Right hindlimb (tissue), 1 donor: ENCODE measurements around the gene ZCCHC2.

ENCODE experiments used
- DNase-seq: peaks from one replicate; pipeline ENCODE4 v3.0.0-alpha.2; 2018

The ZCCHC2 gene

DNA sequence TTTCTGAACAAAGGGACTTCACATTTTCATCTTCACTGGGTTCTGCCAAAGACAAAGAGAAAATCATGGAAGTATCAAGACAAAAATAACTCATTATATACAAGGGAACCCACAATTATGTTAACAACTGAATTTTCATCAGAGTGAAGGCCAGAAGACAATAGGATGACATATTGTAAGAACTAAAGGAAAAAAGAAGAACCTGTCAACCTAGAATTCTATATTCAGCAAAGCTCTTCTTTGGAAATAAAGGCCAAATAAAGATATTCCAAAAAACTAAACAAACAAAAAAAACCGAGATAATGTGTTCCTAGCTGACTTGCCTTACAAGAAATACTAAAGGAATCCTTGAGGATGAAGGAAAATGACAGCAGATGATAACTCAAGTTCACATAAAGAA, 10.3 kb upstream of the ZCCHC2 start:
- DNase-seq = no peak

GRCh38 chr18:62512996-62513395, 9.8 kb upstream of the ZCCHC2 start:
- no peak for DNase-seq

- no peak for DNase-seq
Measured at GRCh38 chr18:62514570-62514969, 8.3 kb upstream of the ZCCHC2 start.

DNA sequence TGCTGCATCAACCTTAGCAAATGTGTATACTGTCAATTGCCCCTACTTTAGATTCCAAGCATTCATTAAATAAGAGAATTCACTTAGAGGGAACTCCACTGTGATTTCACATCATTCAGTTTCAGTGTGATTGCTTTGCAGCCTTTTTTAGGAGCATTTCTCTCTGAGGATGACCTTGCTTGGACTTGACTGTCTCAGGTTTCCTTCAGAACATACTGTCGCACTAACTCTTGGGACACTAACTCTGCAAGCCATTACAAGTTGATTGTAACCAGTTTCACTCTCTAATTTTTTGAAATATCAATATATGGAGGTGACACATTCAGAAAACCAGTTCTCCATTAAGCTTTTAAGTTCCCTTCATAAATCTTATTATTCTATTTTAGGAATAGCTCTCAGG, 6.6 kb upstream of the ZCCHC2 start:
- no peak for DNase-seq

- no peak for DNase-seq
Measured at GRCh38 chr18:62518460-62519375, 4.1 kb upstream of the ZCCHC2 start.

DNA sequence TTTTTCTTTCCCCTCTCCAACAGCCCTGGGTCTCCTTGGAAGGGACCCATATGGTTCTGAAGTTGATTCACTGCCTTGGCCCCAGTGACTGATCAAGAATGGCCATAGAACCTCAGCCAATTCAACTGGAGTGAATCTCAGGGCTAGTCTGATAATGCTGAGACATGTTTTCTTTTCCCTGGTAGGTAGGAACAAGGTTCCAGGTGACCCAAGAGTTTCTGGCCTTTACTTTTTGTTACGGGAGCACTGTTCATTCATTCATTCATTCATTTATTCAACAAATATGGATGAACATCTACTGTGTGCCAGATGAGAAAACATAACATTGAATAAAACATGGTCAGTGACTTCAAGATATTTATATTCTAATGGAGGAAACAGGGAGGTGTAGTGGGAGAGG, 3.1 kb upstream of the ZCCHC2 start:
- DNase-seq = no peak

DNA sequence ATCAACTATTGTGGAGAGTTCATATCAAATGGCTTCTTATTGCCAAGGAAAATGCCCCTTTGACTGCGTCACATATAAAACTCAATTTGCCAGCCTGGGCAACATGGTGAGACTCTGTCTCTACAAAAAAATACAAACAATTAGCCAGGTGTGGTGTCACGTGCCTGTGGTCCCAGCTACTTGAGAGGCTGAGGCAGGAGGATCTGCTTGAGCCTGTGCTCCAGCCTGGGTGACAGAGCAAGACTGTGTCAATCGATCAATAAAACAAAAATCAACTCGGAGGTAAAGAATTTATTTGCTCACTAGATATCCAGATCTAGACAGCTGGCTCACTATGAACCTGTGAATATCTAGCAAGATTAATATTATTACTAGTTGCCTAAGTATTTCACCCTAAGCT, 1.7 kb upstream of the ZCCHC2 start:
- no peak for DNase-seq

DNA sequence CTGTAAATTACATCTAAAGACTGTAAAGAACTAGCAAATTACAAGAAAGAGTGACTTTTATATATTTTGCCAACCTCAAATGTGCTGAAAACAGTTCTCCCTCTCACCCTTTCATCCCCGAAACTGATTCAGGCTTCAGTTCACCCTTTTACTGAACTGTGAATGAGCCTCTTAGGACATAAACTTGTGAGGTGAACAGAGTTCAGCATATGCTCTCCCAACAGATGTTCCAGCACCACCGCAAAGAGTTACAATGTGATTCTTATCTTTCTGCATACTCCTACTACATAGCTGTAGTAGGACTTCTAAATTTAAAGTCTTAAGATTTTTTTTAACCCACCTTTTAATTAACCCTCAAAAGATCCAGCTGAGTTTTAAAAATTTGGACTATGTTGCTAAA, 1.2 kb upstream of the ZCCHC2 start:
- DNase-seq = no peak

DNA sequence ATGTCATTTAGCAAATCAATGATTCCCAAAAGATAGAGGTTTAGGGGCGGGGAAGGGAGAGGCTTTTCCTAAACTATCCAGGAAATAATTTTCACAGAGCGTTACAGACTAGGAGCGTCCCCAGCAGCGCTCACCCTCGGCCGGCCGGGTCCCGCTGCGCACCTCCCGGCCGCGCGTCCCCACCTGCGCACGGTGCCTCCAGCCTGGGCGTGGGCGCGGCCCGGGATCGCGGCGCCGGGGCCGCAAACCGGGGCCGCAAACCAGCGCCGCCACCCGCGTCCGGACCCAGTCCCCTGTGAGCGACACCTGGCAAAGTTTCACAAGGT, 684 bp upstream of the ZCCHC2 start:
- no peak for DNase-seq

GRCh38 chr18:62523255-62523588, 397 bp downstream of the ZCCHC2 start:
- no peak for DNase-seq

DNA sequence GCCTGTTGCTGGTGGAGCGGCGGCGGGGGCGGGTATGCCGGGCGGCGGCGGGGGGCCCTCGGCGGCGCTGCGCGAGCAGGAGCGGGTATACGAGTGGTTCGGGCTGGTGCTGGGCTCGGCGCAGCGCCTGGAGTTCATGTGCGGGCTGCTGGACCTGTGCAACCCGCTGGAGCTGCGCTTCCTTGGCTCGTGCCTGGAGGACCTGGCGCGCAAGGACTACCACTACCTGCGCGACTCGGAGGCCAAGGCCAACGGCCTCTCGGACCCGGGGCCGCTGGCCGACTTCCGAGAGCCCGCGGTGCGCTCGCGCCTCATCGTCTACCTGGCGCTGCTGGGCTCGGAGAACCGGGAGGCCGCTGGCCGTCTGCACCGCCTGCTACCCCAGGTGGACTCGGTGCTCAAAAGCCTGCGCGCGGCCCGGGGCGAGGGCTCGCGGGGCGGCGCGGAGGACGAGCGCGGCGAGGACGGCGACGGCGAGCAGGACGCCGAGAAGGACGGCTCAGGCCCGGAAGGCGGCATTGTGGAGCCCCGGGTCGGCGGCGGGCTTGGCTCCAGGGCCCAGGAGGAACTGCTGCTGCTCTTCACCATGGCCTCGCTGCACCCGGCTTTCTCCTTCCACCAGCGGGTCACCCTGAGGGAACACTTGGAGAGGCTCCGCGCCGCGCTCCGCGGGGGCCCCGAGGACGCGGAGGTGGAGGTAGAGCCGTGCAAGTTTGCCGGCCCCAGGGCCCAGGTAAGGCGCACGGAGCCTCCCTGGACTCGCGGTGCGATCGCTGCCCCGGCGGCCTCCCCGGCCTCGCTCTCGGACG, 1.0 kb downstream of the ZCCHC2 start:
- peak; percentile 67 for DNase-seq

DNA sequence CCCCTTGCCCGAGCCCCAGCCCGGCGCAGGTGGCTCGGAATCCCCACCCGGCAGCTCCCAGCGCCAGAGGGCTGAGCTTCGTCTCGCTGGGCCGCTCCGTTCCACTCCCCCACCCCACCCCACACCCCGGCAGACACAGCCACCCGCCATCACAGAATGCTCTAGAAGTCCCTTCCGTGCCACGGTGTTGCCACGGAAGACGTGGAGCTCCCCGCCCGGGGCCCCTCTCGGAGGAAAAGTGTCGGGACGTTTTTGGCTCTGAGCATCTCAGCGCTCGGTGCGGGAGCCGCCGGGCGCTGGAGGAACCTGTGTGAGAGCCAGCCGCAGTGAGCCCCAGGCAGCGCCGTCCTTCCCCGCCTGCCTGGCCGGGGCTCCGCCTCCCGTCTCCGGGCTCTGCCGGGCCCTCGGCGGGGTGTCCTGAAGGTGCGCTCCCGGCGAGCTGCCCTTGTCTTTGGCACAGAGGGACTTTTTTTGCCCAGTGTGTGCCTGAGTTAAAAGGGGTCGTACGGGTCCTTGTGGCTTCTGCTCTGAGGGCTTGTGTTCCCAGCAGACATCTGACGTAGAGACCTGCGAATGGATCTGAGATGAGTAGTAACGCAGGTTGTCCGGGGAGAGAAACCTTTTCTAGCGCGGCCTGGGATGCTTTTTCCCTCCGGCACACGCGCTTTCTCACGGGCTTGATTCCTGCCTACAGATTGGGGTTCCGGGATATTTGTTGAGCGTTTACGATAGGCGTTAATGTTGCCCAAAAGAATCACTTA, 1.8 kb downstream of the ZCCHC2 start:
- peak; percentile 72 for DNase-seq

DNA sequence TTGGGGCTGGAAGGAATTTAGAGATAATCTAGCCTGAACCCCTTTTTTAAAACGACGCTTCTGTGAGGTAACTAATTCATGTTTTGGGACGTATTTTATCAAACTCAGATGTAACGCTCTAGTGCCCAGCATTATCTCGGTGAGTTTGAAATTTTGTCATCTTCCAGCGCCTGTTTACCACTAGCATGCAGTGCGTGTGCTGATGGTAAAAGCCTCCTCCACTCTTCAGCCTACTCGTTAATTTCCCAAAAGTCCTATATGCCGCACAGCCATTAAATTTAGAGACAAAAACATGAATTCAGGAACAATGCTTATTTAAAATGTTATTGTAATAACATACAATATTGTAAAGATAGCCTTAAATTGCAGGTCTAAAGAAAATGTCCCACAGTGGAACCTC, 2.8 kb downstream of the ZCCHC2 start:
- no peak for DNase-seq

- peak; percentile 82 for DNase-seq
Measured at GRCh38 chr18:62526098-62527025, 3.5 kb downstream of the ZCCHC2 start.

- DNase-seq = no peak
Measured at GRCh38 chr18:62529597-62529996, 6.8 kb downstream of the ZCCHC2 start.

- no peak for DNase-seq
Measured at GRCh38 chr18:62531078-62531477, 8.3 kb downstream of the ZCCHC2 start.

- no peak for DNase-seq
Measured at GRCh38 chr18:62531931-62532330, 9.1 kb downstream of the ZCCHC2 start.

GRCh38 chr18:62536005-62536404, 13.2 kb downstream of the ZCCHC2 start:
- DNase-seq = no peak

DNA sequence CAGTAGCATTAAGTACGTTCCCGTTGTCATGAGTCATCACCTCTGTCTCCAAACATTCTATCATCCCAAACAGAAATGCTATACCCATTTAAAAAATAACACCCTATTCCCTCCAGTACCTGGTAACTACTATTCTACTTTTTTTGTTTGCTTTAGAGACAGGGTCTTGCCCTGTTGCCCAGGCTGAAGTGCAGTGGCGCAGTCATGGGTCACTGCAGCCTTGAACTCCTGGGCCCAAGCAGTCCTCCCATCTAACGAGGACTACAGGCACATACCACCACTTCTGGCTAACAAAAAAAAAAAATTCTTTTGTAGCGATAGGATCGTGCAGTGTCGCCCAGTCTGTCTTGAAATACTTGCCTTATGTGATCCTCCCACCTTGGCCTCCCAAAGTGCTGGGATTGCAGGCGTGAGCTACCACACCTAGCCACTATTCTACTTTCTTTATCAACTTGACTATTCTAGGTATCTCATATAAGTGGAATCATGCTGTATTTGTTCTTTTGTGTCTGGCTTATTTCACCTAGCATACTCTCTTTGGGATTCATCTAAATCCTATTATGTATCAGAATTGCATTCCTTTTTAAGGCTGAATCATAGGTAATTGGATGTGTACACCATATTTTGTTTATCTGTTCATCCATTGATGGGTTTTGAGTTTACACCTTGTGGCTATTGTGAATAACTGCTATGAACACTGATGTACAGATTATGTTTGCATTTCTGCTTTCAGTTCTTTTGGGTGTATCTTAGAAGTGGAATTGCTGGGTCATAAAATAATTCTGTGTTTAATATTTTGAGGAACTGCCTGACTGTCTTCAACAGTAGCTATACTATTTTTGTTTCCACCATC, 14.4 kb downstream of the ZCCHC2 start:
- no peak for DNase-seq

GRCh38 chr18:62537946-62538345, 15.1 kb downstream of the ZCCHC2 start:
- DNase-seq = no peak

- no peak for DNase-seq
Measured at GRCh38 chr18:62538881-62539280, 16.1 kb downstream of the ZCCHC2 start.
